Urothelium cell line (cell line): ENCODE measurements around the gene ANK3.

Experiments
- DNase-seq: peaks from one replicate; pipeline ENCODE4 v3.0.0; 2011; ENCODE audit warnings: low spot score, mixed read lengths
- FAIRE-seq: peaks from 2 replicates; lab custom pipeline; 2011; peaks lifted over from hg19 to GRCh38; lab: Jason Lieb, UNC

Gene ANK3

GRCh38 chr10:60289800-60290199 lies 99.9 kb downstream of the ANK3 start:
- DNase-seq (no peak), FAIRE-seq (no peak)

DNA sequence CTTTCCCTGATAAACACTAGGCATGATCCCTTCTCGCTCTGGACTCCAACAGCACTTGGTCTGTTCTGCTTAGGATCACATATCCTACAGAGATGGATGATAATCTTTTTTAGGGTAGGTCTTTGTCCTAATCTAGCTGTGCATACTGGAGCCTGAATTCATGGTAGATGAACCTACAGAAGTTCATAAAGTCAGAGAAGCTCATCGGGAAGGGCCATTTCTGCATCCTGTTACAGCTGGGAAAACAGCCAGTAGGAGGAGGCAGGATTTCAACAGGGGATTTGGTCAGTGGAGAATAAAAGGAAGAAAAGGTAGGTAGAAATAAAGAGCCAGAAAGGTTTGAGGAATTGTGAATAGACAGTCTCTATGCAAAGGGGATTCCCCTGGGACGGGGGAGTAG lies 101.4 kb downstream of the ANK3 start:
- FAIRE-seq = peak; percentile 20

DNA sequence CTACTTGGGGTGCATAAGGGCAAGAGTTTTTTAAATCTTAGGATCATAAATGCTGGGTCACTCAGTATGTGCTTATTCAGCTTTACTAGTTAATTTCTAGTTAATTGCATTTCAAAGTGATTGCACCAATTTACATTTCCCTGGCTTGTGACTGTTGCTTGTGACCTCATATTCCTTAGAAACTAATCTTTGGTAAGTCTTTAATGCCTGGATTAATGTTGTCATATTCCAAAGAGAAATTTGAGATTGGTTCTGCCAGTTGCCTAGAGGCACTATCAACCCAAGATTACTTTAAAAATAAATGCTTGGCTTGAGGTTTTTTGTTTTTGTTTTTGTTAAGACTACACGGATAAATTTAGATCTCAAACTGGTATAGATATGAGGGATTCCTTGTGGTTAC lies 103.1 kb downstream of the ANK3 start:
- no peak for FAIRE-seq
- no peak for DNase-seq

More for the DNA sequence above, 101.4 kb downstream of the ANK3 start:
- DNase-seq = no peak

DNA sequence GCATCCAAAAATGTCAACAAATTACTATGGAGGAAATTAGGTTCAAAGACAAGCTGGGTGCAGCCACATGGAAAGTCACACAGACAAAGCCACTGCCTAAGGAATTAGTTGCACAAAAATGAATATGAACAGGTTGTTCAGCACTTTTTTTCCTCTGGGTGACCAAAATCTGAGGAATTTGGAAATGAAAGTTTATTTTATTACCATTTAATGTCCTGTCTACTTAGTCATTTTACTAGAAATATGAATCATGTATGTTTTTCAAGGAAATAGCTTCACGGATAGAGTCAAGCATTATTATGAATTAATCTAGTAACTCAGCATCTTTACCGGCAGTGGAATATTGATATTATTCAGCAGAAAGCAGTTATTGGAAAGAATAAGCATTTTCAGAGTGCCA lies 106.3 kb downstream of the ANK3 start:
- no peak for FAIRE-seq
- DNase-seq = no peak

- FAIRE-seq (peak; percentile 91), DNase-seq (peak; percentile 28)
Measured at GRCh38 chr10:60282771-60283353, 106.8 kb downstream of the ANK3 start.

GRCh38 chr10:60281792-60282353 lies 107.8 kb downstream of the ANK3 start:
- no peak for FAIRE-seq
- DNase-seq = no peak

- FAIRE-seq (no peak), DNase-seq (no peak)
Measured at GRCh38 chr10:60281331-60281730, 108.3 kb downstream of the ANK3 start.

DNA sequence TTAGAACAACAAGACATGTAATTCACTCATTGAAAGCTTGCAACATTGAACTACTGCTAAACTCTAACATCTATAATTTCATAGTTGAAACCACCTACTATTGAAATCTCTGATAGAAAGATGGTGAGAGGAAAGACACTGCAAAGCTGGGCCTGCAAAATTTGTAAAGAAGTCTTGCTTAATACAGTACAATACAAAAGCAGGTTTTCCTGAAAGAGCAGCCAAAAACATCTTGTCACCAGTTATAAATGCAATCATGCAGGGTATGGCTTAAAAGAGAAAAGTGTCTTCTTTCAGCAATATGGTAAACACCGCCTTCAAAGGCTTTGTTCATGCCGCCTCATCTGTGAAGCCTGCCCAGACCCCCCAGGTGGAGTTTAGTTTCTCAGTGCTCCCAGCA lies 109.2 kb downstream of the ANK3 start:
- no peak for FAIRE-seq
- no peak for DNase-seq

DNA sequence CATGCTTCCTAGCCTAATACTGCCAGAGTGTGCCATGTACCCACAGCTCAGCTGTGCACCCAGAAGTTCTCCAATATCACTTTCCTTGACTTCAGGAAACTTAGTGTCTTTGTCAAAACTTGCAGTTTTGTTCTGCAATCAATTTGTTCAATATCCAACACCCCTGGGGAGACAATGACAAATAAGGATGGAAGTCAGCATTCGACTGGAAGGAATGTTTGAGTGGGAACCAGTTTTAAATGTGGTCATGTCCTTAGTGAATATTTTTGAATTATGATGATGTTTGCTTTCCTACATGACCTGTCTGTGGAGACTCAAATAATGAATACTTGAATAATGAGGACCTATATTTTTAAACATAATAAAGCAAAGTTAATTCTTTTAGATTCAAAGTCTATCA lies 112.0 kb downstream of the ANK3 start:
- FAIRE-seq (no peak), DNase-seq (no peak)

DNA sequence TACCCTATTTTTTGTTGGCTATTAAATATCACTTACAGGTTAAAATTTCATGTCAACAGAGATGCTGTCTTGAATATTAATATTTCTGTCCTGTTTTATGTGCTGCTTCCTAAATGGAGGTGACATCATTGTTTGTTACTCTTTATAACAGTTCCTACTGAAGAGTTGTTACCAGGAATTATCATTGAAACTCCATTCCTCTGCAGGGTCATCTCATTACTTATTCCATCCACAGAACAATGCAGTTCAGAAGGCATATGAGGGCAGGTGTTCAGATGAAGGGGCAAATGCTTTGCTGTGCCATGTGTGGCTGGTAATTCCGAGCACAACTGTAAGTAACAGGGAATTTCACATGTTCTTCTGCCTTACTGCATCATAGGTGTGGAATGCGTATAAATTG lies 113.4 kb downstream of the ANK3 start:
- no peak for DNase-seq
- FAIRE-seq = peak; percentile 77

DNA sequence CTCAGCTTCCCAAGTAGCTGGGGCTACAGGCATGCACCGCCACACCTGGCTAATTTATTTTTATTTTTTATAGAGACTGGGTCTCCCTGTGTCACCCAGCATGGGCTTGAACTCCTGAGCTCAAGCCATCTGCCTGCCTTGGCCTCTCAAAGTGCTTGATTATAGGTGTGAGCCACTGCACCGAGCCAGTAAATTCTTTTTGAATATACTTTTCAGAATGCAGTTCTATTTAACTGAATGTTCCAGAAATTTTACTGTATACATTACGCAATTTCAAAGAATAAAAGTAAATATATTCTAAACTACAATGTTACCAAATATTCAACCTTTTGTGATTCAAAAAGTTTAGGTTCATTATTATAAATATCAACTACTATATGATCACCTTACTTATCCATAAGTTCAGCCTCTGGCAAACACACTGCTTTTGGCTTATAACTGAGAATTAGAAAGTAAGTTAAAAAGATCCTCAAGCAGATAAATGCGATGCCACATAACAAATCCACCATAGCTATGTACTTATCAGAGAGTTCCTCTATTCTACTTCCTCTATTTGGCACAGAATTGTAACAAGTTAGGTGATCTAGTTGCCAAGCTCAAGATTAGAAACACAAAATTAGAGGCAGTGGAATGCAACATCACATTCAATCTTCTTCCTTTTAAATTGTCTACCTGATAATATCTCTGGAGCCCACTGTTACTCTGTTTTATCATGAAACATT lies 118.2 kb downstream of the ANK3 start:
- no peak for FAIRE-seq

DNA sequence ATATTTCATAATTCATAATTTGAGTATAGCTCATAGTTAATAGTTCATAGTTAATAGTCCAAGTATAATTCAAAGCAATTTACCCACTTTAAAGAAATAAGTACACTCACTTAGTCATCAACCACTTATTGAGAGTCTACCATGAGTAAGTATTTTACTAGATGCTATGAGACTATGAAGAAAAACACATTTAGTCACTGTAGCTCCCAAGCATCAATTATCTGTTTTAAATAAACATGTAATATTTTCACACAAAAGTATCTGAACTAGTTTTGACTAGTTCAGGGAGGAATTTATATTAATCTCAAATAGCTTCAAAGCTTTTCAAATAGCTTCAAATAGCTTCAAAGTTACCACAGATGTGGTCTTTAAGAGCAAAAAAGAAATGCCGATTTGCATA lies 119.2 kb downstream of the ANK3 start:
- no peak for FAIRE-seq

More for the DNA sequence above, 118.2 kb downstream of the ANK3 start:
- DNase-seq = no peak

GRCh38 chr10:60267802-60268201 lies 121.9 kb downstream of the ANK3 start:
- FAIRE-seq = no peak

More for the DNA sequence above, 119.2 kb downstream of the ANK3 start:
- no peak for DNase-seq

DNA sequence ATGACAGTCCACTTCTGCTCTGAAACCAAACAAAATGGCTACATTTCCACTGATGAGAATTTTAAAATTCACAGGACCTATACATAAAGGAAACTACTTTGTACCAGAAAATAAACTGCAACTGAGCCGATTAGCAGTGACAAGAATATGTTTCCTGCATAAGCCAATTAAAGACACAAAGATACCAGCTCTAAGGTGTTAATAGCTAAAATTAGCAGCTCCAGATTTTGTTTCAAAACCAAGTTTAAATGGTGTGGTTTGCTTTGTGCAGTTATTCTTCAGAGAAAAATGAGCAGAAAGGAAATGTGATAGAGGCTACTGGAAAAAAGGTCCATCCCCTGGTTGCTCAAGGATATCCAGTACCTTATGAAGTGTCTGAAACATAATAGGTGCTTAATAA lies 123.2 kb downstream of the ANK3 start:
- no peak for DNase-seq
- FAIRE-seq = no peak

More at GRCh38 chr10:60267802-60268201, 121.9 kb downstream of the ANK3 start:
- no peak for DNase-seq

DNA sequence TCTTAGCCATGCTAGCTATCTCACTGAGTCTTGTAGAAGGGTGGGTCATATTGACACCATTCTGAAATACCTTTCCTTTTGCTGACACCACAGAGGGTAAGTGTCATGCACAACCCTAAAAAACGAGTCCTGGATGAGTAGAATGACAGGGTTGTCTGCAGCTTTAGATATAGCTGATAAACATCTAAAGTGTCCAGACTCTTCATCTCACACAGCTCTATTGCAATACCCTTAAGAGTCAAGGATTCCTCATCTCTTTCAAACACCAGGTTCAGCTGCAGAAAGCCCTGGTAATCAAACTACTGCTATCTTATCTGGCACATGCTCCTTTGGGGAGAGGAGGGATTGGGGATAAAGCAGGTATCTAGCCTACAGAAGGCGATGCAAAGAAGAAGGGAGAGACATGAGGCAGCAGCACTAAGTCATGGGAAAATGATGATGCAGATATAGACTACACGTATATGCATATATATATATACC lies 127.0 kb downstream of the ANK3 start:
- FAIRE-seq (no peak), DNase-seq (no peak)

DNA sequence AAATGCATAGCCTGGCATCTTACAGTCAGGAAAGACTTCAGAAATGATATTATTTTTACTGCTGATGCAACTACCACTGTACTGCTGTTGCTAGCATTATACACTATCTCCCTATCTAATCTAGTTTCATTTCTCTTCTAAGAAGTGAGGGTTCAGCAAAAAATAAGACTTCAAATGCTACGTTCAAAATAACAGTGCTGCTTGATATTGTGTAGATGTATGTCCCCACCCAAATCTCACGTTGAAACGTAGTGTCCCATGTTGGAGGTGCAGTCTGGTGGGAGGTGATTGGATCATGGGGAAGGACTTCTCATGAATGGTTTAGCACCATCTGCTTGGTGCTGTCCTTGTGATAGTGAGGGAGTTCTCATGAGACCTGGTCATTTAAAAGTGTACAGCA lies 129.4 kb downstream of the ANK3 start:
- DNase-seq (no peak), FAIRE-seq (no peak)

GRCh38 chr10:60258429-60258797 lies 131.3 kb downstream of the ANK3 start:
- DNase-seq (no peak), FAIRE-seq (no peak)

DNA sequence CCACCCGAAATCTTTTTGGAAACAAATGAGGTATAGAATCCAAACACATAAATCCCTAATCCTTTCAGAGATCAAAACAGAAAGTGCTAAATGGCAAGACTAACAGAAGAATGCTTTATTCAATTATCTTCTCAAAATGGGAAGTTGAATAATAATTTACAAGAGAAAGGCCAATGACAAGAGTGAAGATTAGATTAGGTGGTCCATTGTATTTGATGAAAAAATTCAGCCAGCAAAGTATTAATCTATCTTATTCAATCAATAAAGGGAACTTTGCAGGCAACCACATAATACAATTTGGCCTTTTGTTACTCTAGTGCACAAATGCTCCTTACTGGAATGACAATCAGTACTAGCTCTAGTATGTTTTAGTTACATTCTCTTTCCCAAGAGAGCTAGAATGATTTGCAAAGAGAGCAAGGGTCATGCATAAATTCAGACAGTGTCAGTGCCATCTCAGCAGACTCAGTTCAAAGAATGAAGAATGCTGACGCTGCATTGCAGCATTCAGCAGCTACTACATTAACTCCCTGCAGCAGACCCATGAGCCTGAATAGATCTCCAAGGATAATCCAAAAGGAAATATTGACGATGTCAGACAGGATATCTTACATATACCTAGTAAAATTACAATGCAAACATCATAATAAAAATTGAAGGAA lies 131.8 kb downstream of the ANK3 start:
- DNase-seq (no peak), FAIRE-seq (no peak)

DNA sequence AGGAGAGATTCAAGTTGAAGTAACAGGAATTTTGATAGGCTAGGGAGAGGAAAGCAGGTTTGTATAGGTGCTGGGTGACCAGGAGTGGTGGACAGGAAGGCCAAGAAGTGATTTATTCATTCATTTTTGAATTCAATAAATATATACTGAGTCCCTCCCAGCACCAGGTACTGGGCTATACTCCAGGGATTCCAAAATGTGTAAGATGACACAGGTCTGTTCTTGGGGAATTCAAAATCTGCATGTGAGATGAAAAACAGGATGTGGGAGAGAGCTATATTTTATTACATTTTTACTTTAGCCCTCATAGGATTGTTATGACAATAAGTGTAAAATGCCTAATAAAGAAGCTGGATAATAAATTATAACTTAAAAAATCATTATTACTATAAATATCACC lies 134.9 kb downstream of the ANK3 start:
- FAIRE-seq (no peak), DNase-seq (no peak)

DNA sequence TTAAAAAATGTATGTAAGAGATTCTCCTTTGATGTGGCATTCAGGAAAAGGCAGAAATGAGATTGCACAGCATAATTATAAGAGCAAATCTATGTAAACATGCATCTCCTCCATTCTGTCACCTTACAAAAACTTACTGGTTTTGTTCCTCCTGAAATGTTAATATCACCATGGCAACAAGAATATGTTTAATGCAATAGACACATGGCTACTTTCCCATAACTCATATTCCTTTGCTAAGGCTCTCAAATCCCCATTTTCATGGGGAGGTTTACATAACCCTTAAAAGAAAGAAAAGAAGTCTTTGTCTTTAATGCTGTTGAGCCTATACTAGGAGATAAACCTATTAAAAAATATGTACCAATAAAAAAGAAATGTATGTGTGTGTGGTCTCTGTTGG lies 136.2 kb downstream of the ANK3 start:
- DNase-seq (no peak), FAIRE-seq (no peak)

GRCh38 chr10:60252688-60253087 lies 137.0 kb downstream of the ANK3 start:
- DNase-seq (no peak), FAIRE-seq (no peak)

DNA sequence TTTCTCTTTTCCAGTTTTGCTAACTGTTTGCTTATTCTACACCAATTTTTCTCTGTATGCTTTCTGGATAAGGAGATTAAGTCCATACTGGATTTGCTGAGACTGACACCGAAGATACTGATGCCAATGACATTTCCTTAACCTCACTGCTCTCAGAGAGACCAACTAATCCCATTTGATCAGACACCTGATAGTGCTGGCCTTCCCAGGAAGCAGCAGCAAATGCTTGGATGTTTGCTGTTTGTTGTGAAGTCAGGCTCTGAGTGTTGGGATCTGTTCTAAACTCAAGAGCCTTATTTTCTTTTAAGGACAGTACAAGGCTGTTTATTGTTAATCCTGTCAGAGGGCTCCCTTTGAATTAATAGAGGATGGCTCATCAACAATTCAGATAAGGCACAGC lies 143.3 kb downstream of the ANK3 start:
- no peak for FAIRE-seq
- DNase-seq = no peak
